Lung (tissue), 12 donors: Measurements from ENCODE around the gene SNTN. TPM values are rescaled to one million over a fixed set of nuclear protein-coding genes. Genes with fewer than 3 reads are reported as not detected.
A peak's percentile ranks its signal among the peaks of the same experiment; 100 is the strongest.

Source experiments
- ATAC-seq: fragments of 200-7000 bp; cut with Tn5 transposase; one replicate; pipeline ENCODE4 v1.9.1; 2020; ENCODE audit warnings: moderate number of reproducible peaks; ENCODE audit not compliant: insufficient read depth, low FRiP score
- DNase-seq, 3 donors: peaks; one replicate each; pipeline ENCODE4 v3.0.0-alpha.2; 2013 to 2017
- H3K27ac ChIP-seq, 2 donors: one replicate each; pipeline ENCODE4 v1.5.1; 2013; ENCODE audit warnings: mild to moderate bottlenecking in 2 of 2, moderate library complexity in 2 of 2, control low read depth in 1 of 2, inconsistent platforms in 1 of 2, low read depth in 1 of 2, low read length in 1 of 2
- H3K27me3 ChIP-seq, 3 donors: one replicate each; pipeline ENCODE4 v1.5.1; 2013; ENCODE audit warnings: low read length in 2 of 3; ENCODE audit not compliant: control insufficient read depth in 3 of 3, insufficient read depth in 3 of 3
- H3K36me3 ChIP-seq, 4 donors: one replicate each; pipeline ENCODE4 v1.5.1; 2013; ENCODE audit warnings: low read length in 4 of 4, mild to moderate bottlenecking in 1 of 4, moderate library complexity in 1 of 4; ENCODE audit not compliant: control insufficient read depth in 4 of 4, insufficient read depth in 4 of 4
- H3K4me1 ChIP-seq, 5 donors: one replicate each; pipeline ENCODE4 v1.5.1; 2013; ENCODE audit warnings: low read length in 5 of 5, mild to moderate bottlenecking in 2 of 5, moderate library complexity in 1 of 5; ENCODE audit not compliant: control insufficient read depth in 5 of 5, insufficient read depth in 5 of 5
- H3K4me3 ChIP-seq: one replicate; pipeline ENCODE4 v1.5.1; 2013; ENCODE audit warnings: mild to moderate bottlenecking, control low read depth, moderate library complexity
- H3K9ac ChIP-seq, 2 donors: one replicate each; pipeline ENCODE4 v1.5.1; 2013; ENCODE audit warnings: low read length in 2 of 2, control low read depth in 1 of 2; ENCODE audit not compliant: insufficient read depth in 1 of 2
- H3K9me3 ChIP-seq, 4 donors: one replicate each; pipeline ENCODE4 v1.5.1; 2013; ENCODE audit warnings: low read length in 3 of 4, mild to moderate bottlenecking in 1 of 4, moderate library complexity in 1 of 4; ENCODE audit not compliant: control insufficient read depth in 4 of 4, insufficient read depth in 3 of 4
- CTCF ChIP-seq: IDR thresholded peaks from 2 replicates; pipeline ENCODE4 v1.5.1; 2012; ENCODE audit warnings: mild to moderate bottlenecking; ENCODE audit errors: control extremely low read depth, extremely low read depth
- WGBS, 2 donors: extraction: QIAGEN DNeasy Blood & Tissue Kit; methylation state at CpG; one replicate each; pipeline ENCODE4 v1.1.7; 2013; 5-methylcytosine and 5-hydroxymethylcytosine counted together
- polyA plus RNA-seq, 2 donors: library from polyadenylated mRNA; stranded (reverse); fragments of 200-250 nt; gene quantifications; one replicate each; pipeline ENCODE4 v1.2.1, GENCODE V29; 2013
- total RNA-seq, 2 donors: library from RNA; depleted of rRNA in 1 of 2; stranded (reverse); fragments of >200 nt in 1 of 2; gene quantifications; one replicate each; pipeline ENCODE4 v1.2.1, GENCODE V29; 2014 to 2021
- donor health status: control.
- donor health status: control.
- donor health status: Bipolar disorder and iron deficiency.
- donor health status: healthy.
- donor health status: DM: yes; HTN: yes; CAD: no.

SNTN gene
- total and polyA plus RNA-seq, 4 donors, result 20.1 to 51.0 (median 32.3) TPM

DNA sequence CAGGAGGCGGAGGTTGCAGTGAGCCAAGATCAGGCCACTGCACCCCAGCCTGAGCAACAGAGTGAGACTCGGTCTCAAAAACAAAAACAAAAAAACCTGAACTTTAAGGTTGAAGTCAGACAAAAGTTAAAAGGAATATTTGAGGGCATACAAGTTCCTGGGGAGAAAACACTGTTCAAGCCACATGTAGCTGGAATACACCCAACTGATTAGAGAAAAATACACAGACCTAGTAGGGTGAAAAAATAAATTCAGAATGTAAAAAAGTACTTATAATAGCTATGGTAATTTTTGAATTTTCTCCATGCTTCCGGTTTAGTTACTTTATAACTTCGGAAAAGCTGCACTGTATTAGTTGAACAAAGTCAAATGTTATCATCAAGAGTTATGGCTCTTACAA lies 42.6 kb upstream of the SNTN start:
- no peaks in the 10 kb centered on the region for H3K4me1 ChIP-seq
- no peak for ATAC-seq
- H3K36me3 ChIP-seq, result no peaks in the 10 kb centered on the region
- TF ChIP-seq CTCF, result no peak
- no peak overlapping the region for H3K4me3 ChIP-seq
- no peak overlapping the region for H3K27ac ChIP-seq
- no peaks in the 10 kb centered on the region for H3K27me3 ChIP-seq
- DNase-seq, result peak in 1 of 3 donors; percentile 5
- no peak overlapping the region for H3K9ac ChIP-seq
- 84 to 91% methylated on average over 4 of the region's 4 CpGs for WGBS, 2 donors
- no peaks in the 10 kb centered on the region for H3K9me3 ChIP-seq

GRCh38 chr3:63611382-63611781 lies 41.1 kb upstream of the SNTN start:
- Histone ChIP-seq H3K4me1 (no peaks in the 10 kb centered on the region), H3K36me3 (no peaks in the 10 kb centered on the region), H3K4me3 (no peak overlapping the region), H3K9me3 (no peaks in the 10 kb centered on the region), H3K9ac (no peak overlapping the region), H3K27me3 (no peaks in the 10 kb centered on the region), H3K27ac (no peak overlapping the region)
- ATAC-seq, result no peak
- TF ChIP-seq CTCF, result no peak
- WGBS, 2 donors, result 86 to 88% methylated on average over 1 of the region's 1 CpG
- DNase-seq, result peak in 1 of 3 donors; percentile 13

- DNase-seq, result no peak
- H3K27me3 ChIP-seq, result no peaks in the 10 kb centered on the region
- no peak for ATAC-seq
- H3K27ac ChIP-seq, result no peak overlapping the region
- TF ChIP-seq CTCF, result no peak
- no peaks in the 10 kb centered on the region for H3K4me1 ChIP-seq
- H3K4me3 ChIP-seq, result no peak overlapping the region
- H3K9me3 ChIP-seq, result no peaks in the 10 kb centered on the region
- no peak overlapping the region for H3K9ac ChIP-seq
- WGBS, 2 donors, result 47 to 87% methylated on average over 1 of the region's 1 CpG
- H3K36me3 ChIP-seq, result no peaks in the 10 kb centered on the region
Observed at GRCh38 chr3:63613561-63613960, 38.9 kb upstream of the SNTN start.

GRCh38 chr3:63617391-63617790 lies 35.1 kb upstream of the SNTN start:
- Histone ChIP-seq H3K27ac (no peak overlapping the region), H3K9me3 (no peaks in the 10 kb centered on the region), H3K4me1 (no peaks in the 10 kb centered on the region), H3K36me3 (no peaks in the 10 kb centered on the region), H3K27me3 (no peaks in the 10 kb centered on the region), H3K4me3 (no peak overlapping the region), H3K9ac (no peak overlapping the region)
- DNase-seq (no peak), ATAC-seq (no peak)
- 72 to 74% methylated on average over 4 of the region's 4 CpGs for WGBS, 2 donors
- TF ChIP-seq CTCF, result no peak
